COR-L47 (cell line): ENCODE results near the gene PCSK1N.

Experiments used
- DNase-seq: peaks from one replicate; lab custom pipeline; 2025; lab: John Stamatoyannopoulos, UW

PCSK1N gene

DNA sequence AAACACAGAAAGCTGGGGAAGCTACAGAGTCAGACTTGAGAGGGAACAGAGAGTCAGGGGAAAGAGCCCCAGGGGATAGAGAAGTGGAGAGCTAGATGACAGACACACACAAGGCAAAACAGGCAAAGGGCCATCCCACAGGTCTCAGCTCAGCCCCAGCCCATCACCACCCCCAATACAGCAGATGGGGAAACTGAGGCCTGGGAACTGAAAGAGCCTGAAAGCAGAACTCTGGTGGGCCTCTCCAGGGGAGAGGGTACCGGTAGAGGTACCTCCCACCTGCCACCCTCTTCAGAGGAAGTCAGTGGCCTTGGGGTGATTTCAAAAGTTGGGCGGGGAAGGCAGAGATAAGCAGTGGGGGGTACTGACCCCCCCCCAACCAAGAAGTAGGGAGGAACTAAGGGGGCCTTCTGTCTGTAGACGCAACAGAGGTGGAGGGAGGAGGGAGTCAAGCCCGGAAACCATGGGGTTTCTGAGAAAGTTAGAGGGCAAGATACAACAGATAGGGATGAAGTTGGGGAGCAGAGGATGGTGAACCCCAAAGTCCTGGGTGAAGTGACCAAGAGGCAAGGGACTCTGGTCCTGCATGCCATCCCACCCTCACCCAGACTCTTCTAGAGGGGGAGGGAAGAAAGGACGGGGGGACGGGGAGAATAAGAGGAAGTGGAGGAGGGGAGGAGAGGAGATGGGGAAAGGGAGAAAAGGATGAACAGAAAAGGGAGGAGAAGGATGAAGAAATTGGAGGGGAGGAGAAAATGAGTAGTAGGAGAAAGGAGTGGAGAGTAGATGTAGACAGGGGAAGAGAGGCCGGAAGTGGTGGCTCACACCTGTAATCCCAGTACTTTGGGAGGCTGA lies 45.8 kb downstream of the PCSK1N start:
- DNase-seq, result no peak

DNA sequence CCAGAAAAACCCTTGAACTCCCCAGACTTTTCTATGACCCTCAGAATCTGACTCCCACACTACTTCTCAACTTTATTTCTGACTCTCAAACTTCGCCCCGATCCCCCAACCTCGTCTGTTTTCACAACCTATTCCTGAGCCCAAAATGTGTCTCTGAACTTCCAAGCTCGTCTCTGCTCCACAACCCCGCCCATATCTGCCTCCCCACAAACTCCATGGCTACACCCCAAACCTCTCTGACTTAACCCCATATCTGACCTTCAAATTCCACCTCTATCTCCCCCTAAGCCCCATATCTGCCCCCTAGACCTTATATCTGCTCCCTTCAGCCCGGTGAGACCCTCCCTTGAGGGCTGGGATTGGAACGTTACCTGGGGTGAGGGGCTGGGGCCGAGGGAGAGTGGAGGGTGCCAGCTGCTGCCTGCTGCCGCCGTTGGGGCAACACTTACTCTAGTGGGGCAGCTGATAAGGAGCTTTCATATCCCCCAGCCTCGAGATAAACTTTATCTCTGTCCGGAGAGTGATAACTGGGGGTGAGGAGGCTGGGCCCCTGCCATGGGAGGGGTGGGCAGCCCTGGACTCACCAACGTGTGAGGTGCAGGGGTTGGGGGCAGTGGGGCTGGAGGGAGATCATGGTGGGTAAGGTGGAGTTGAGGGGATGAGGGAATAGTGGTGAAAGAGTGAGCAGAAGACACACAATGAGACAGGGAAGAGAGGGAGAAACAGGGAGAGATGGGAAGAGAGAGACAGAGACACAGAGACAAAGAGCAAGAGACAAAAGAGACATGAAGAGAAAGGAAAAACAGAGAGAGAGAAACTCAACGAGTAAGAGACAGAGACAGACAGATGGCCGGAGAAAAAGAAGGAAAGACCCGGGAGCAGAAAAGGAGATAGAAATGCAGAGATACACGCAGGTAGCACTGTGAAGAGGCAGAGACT lies 47.6 kb downstream of the PCSK1N start:
- no peak for DNase-seq

DNA sequence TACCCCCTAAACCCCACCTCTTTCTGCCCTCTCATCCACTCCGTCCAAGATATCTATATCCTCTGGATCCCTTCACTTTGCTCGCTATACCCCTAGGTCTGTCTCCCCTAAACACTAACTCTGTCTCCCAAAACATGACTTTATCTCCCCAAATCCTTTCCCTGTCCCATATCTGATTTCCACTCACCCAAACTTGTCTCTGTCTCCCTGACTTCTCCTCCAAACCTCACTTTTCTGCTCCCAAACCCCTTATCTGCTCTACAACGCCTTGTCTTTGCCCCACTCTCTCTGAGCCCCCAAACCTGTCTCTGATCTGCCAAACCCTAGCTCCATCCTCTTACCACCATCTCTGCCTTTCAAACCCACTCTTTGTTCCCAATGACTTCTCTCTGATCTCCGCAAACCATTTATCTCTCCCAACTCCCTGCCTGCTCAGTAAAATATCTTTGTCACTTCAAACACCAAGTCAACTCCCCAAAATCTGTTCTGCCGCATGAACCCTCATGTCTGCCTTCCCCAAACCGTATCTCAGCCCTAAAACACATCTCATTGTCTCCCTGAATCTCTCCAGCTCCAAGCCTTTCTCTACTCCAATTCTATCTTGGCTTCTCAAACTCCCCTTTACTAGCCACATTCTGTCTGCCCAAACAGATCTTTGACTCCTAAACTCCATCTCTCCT lies 48.4 kb downstream of the PCSK1N start:
- DNase-seq, result no peak

DNA sequence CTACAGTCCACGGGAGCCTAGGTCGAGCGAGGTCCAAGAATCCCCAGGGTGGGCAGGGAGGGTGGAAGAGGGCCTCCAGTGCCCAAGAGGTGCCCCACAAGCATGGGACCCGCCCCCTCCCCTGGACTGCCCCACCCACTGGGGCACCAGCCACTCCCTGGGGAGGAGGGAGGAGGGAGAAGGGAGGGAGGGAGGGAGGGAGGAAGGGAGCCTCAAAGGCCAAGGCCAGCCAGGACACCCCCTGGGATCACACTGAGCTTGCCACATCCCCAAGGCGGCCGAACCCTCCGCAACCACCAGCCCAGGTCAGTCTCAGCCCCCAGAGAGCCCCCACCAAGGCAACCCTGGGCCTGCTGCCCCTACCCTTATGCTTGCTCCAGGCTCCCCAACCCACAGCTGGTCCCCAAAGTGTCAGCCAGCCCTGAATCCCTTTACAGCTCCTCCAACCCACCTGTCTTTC lies 49.0 kb downstream of the PCSK1N start, which contains the start of gene GATA1:
TSS of gene GATA1 (plus strand) at position 250 of the 460 bp plus-strand sequence. CDS start 4,520 bp downstream, outside the sequence.
- DNase-seq, result no peak

DNA sequence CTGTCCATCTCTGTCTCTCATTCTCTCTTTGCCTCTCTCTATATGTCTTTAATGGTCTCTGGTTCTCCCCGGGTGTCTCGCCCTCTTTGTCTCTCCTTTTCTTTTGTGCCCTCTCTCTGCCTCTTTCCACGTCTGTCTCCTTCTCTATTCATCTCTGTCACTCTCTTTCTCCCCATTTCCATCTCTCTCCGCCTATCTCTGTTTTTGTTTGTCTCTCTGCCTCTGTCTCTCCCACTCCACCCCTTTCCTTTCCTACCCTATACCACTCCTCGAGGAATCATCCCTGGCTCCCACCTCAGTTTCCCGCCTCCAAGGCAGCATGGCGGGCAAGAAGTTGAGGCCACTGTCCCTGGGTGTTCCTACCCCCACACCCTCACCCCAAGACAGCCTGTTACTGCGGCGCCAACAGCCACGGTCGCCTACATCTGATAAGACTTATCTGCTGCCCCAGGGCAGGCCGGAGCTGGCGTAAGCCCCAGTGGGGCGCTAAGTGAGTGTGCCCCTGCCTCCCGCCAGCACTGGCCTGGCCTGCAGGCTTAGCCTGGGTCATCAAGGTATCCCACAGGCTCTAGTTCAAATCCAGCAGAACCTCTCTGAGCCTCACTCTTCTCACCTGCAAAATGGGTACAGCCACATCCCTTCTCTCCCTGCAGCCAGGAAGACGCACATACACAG lies 49.7 kb downstream of the PCSK1N start:
- no peak for DNase-seq

DNA sequence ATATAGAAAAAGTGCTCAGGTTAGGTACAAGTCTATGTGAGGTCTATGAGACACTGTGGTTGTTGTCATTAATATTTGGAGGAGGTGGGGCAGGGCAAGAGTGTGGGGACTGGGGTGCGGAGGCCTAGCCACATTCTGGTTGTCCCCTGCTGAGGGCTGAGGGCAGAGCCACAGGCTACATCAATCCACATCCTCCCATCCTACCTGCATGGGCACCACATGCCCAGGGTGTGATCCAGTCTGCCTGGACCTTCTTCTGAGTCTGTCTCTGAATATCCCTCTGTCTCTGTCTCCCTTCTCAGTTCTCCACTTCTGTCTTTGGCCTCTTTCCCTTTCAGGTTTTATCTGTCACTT lies 50.2 kb downstream of the PCSK1N start:
- no peak for DNase-seq

DNA sequence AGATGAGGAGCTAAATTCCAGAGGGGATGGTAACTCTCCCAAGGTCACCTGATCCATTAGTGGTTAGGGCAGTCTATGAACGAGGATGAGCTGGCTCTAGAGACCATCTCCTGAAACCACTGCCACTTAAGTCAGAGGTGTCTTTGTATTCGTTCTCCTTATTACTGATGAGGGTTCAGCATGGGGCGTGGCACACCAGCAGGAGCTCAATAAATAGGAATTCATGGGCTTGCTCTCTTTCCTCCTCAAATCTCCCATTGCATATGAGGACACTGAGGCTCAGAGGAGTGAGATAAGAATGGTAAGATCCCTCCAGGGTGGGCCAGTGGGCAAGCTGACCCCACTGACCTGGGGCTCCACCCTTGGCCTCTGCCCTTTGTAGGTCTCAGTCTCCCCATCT lies 50.7 kb downstream of the PCSK1N start:
- DNase-seq, result no peak

DNA sequence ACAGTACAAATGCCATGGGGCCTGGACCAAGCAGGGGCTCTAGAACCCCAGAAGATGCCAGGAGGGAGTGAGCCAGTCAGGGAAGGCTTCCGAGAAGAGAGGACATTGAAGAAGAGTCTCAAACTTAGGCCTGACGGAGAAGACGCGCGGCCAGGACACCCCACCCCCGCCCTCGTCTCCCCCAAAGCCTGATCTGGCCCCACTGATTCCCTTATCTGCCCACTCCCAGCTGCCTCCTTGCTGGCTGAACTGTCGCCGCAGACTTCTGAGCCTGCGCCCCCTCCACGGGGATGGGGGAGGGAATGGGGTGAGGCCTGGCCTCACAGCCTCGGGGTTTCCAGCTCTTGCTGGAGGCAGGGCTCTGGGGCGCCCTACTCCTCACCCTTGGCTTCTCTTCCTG lies 52.6 kb downstream of the PCSK1N start:
- DNase-seq, result no peak

DNA sequence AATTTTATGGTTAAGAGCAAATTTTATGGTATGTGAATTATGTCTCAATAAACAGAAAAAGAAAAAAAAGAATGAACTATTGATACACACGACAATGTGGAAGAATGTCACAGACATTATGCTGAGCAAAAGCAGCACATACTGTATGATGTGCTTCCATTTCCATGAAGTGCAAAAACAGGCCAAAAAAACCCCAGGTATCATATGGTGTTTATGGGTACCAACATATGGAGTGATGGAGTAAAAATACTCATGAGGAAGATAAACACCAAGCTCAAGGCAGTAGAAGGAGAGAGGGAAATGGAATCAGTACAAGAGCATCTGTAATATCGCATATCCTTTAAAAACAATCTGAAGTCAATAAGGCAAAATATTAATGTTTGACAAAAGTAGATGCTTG lies 53.2 kb downstream of the PCSK1N start:
- DNase-seq, result no peak

DNA sequence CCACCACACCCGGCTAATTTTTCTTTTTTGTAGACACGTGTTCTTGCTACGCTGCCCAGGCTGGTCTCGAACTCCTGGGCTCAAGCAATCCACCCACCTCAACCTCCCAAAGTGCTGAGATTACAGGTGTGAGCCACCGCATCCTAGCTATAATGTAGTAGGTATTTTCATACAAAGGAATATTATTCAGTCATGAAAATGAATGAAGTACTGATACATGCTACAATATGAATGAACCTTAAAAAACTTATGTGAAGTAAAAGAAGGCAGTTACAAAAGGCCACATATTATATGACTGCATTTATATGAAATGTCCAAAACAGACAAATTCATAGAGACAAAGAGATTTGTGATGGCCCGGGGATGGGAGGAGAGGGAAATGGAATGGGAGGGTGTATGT lies 53.7 kb downstream of the PCSK1N start:
- no peak for DNase-seq
